Thymus (tissue), 11 donors: ENCODE data around the gene SRRM3. TPM values are rescaled to one million over a fixed set of nuclear protein-coding genes. Genes with fewer than 3 reads are reported as not detected.
"Not testable (repeated sequence)": the region's sequence is repeated elsewhere in the genome, so short reads cannot be mapped to it uniquely, and the experiment has no call there.

Source experiments
- DNase-seq, 9 donors: peaks; one replicate each; pipeline ENCODE4 v3.0.0-alpha.2; 2013; ENCODE audit warnings: low spot score in 9 of 9, low read depth in 6 of 9, missing footprints in 1 of 9
- H3K27ac ChIP-seq, 2 donors: one replicate each; pipeline ENCODE4 v1.5.1; 2013; ENCODE audit warnings: control low read depth in 1 of 2, low read depth in 1 of 2, low read length in 1 of 2, mild to moderate bottlenecking in 1 of 2, moderate library complexity in 1 of 2
- H3K27me3 ChIP-seq, 2 donors: one replicate each; pipeline ENCODE4 v1.5.1; 2013; ENCODE audit warnings: low read length in 1 of 2; ENCODE audit not compliant: control insufficient read depth in 2 of 2, insufficient read depth in 1 of 2
- H3K36me3 ChIP-seq, 2 donors: one replicate each; pipeline ENCODE4 v1.5.1; 2013; ENCODE audit warnings: low read length in 1 of 2, mild to moderate bottlenecking in 1 of 2, moderate library complexity in 1 of 2; ENCODE audit not compliant: control insufficient read depth in 2 of 2, insufficient read depth in 2 of 2
- H3K4me1 ChIP-seq, 2 donors: one replicate each; pipeline ENCODE4 v1.5.1; 2013; ENCODE audit warnings: low read length in 2 of 2; ENCODE audit not compliant: control insufficient read depth in 2 of 2, insufficient read depth in 2 of 2
- H3K4me3 ChIP-seq, 2 donors: one replicate each; pipeline ENCODE4 v1.5.1; 2013; ENCODE audit warnings: low read length in 2 of 2, control low read depth in 1 of 2, mild to moderate bottlenecking in 1 of 2
- H3K9me3 ChIP-seq, 2 donors: one replicate each; pipeline ENCODE4 v1.5.1; 2013; ENCODE audit warnings: low read length in 1 of 2, mild to moderate bottlenecking in 1 of 2; ENCODE audit not compliant: control insufficient read depth in 2 of 2, insufficient read depth in 1 of 2
- WGBS: extraction: QIAGEN DNeasy Blood & Tissue Kit; methylation state at CpG from one replicate; pipeline ENCODE4 v1.1.7; 2013; 5-methylcytosine and 5-hydroxymethylcytosine counted together
- polyA plus RNA-seq: library from polyadenylated mRNA; stranded (reverse); fragments of 200-250 nt; gene quantifications from one replicate; pipeline ENCODE4 v1.2.3, GENCODE V29; 2013
- total RNA-seq: library from RNA; stranded (reverse); fragments of 120-200 nt; gene quantifications from one replicate; pipeline ENCODE4 v1.2.4, GENCODE V29; 2013
- donor health status: healthy.

SRRM3 gene
- total and polyA plus RNA-seq, 2 donors = 0.05 to 1.4 TPM

DNA sequence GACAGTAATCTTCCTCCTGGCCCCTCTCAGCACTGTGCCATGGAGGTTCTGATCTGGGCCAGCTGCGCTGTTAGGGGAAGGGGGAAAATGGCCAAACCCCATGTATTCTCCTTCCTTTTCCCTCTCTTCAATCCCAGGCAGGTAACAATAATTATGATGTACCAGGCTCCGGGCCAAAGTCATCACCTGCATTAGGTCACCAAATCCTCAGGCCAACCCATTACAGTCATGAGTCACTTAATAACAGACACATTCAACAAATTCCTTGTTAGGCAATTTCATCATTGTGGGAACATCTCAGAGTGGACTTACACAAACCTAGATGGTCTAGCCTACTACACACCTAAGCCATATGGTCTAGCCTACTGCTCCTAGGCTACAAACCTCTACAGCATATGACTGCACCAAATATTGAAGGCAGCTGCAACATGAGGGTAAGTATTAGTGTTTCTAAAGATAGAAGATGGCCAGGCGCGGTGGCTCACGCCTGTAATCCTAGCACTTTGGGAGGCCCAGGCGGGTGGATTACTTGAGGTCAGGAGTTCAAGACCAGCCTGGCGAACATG, 98.6 kb downstream of the SRRM3 start:
- no peak for DNase-seq
- Histone ChIP-seq H3K27me3 (peaks cover 0 to 9% of the 10 kb centered on the region in 2 donors), H3K4me3 (no peak overlapping the region), H3K27ac (no peak overlapping the region), H3K9me3 (peaks cover 0 to 4% of the 10 kb centered on the region in 2 donors), H3K36me3 (peaks cover 0 to 4% of the 10 kb centered on the region in 2 donors), H3K4me1 (peaks cover 15 to 40% of the 10 kb centered on the region in 2 donors)
- 96% methylated on average over 7 of the region's 7 CpGs for WGBS

- DNase-seq = no peak
- peaks cover 15 to 48% of the 10 kb centered on the region in 2 donors for H3K4me1 ChIP-seq
- peaks cover 0 to 4% of the 10 kb centered on the region in 2 donors for H3K36me3 ChIP-seq
- H3K27me3 ChIP-seq = peaks cover 0 to 9% of the 10 kb centered on the region in 2 donors
- WGBS = over 99% methylated on average over 3 of the region's 3 CpGs
- no peak overlapping the region for H3K4me3 ChIP-seq
- H3K9me3 ChIP-seq = peaks cover 0 to 4% of the 10 kb centered on the region in 2 donors
- peak overlapping the region in 1 of 2 donors; percentile 2 for H3K27ac ChIP-seq
Measured at GRCh38 chr7:76301000-76301399, 99.3 kb downstream of the SRRM3 start.

GRCh38 chr7:76302347-76303201, 100.9 kb downstream of the SRRM3 start, which contains the start of gene HSPB1:
Gene HSPB1, plus strand, starts transcription at chr7:76302673. Its CDS starts 40 bp downstream, at chr7:76302713.
- H3K27ac ChIP-seq = peak within 1 kb of the TSS; percentile 93 to 96
- under 1% methylated on average over 75 of the region's 75 CpGs for WGBS
- peaks cover 0 to 9% of the 10 kb centered on the region in 2 donors for H3K27me3 ChIP-seq
- peaks cover 29 to 59% of the 10 kb centered on the region in 2 donors for H3K4me1 ChIP-seq
- peaks cover 0 to 4% of the 10 kb centered on the region in 2 donors for H3K9me3 ChIP-seq
- H3K4me3 ChIP-seq = peak within 1 kb of the TSS; percentile 64 to 88
- peaks cover 0 to 4% of the 10 kb centered on the region in 2 donors for H3K36me3 ChIP-seq
- DNase-seq = peak in 7 of 9 donors; percentile 61 to 88 (median 73)

- Histone ChIP-seq H3K27me3 (peaks cover 0 to 9% of the 10 kb centered on the region in 2 donors), H3K4me1 (peaks cover 36 to 66% of the 10 kb centered on the region in 2 donors), H3K9me3 (peaks cover 0 to 6% of the 10 kb centered on the region in 2 donors), H3K4me3 (peak overlapping the region; percentile 64 to 88), H3K27ac (peak overlapping the region; percentile 93 to 96), H3K36me3 (peaks cover 0 to 4% of the 10 kb centered on the region in 2 donors)
- WGBS = 1% methylated on average over 56 of the region's 56 CpGs
- peak in 8 of 9 donors; percentile 69 to 94 (median 86) for DNase-seq
Measured at GRCh38 chr7:76303202-76304147, 101.8 kb downstream of the SRRM3 start.

DNA sequence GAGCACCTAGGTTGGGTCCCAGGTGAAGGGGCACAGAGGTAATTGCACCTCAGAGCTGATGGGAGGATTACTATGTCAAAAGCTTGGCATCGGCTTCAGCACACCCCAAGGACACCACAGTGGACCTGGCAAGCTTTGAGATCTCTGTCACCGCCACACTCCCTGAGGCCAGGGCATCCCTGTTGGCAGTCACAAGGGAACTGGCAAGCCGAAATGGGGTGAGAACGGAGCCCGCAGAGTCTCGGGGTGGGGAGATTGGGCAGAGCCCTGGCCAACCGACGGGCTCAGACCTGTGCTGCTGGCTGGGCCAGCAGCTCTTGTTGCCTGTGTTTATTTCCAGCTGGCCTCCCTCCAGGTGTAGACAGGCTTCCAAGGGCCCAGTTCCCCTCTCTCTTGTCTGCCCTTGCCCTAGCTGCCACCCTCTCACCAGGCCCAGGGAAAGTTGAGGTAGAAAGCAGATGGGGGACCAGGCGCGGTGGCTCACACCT, 103.2 kb downstream of the SRRM3 start:
- Histone ChIP-seq H3K4me3 (no peak overlapping the region), H3K9me3 (peaks cover 0 to 14% of the 10 kb centered on the region in 2 donors), H3K36me3 (peaks cover 0 to 4% of the 10 kb centered on the region in 2 donors), H3K4me1 (peaks cover 41 to 74% of the 10 kb centered on the region in 2 donors), H3K27me3 (peaks cover 0 to 9% of the 10 kb centered on the region in 2 donors), H3K27ac (peak overlapping the region; percentile 83 to 96)
- no peak for DNase-seq
- 92% methylated on average over 10 of the region's 10 CpGs for WGBS

DNA sequence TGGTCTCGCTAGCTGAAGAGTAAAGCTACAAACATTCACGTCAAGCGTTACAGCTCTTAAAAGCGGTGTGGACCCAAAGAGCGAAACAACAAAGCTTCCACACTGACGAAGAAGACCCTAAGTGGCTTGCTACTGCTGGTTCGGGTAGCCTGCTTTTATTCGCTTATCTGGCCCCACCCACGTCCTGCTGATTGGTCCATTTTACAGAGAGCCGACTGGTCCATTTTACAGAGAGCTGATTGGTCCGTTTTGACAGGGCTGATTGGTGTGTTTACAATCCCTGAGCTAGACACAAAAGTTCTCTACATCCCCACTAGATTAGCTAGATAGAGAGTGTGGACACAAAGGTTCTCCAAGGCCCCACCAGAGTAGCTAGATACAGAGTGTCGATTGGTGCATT, 107.2 kb downstream of the SRRM3 start:
- WGBS = 85% methylated on average over 12 of the region's 12 CpGs
- not testable (repeated sequence) for H3K27me3 ChIP-seq, DNase-seq, H3K36me3 ChIP-seq, H3K4me3 ChIP-seq
- Histone ChIP-seq H3K4me1 (peaks cover 54 to 77% of the 10 kb centered on the region in 2 donors), H3K27ac (peak overlapping the region in 1 of 2 donors; percentile 75), H3K9me3 (peaks cover 0 to 13% of the 10 kb centered on the region in 2 donors)

- peaks cover 0 to 13% of the 10 kb centered on the region in 2 donors for H3K9me3 ChIP-seq
- peaks cover 51 to 74% of the 10 kb centered on the region in 2 donors for H3K4me1 ChIP-seq
- H3K27me3 ChIP-seq, H3K36me3 ChIP-seq, H3K4me3 ChIP-seq, DNase-seq, H3K27ac ChIP-seq: not testable (repeated sequence)
- WGBS = 98% methylated on average over 50 of the region's 50 CpGs
Measured at GRCh38 chr7:76309341-76310101, 107.8 kb downstream of the SRRM3 start.
